WERI-Rb-1 (cell line): ENCODE results near the gene SLC12A7.

ENCODE experiments used
- DNase-seq: peaks from one replicate; pipeline ENCODE4 v3.0.0-alpha.2; 2020
- H3K27ac ChIP-seq: fragments of 250-450 bp; sonication (Bioruptor Pico); 2 replicates; pipeline ENCODE4 v1.5.1; 2020; ENCODE audit warnings: mild to moderate bottlenecking, moderate library complexity
- H3K27me3 ChIP-seq: fragments of 250-450 bp; sonication (Bioruptor Pico); 2 replicates; pipeline ENCODE4 v1.5.1; 2021; ENCODE audit warnings: mild to moderate bottlenecking, low read depth, moderate library complexity; ENCODE audit not compliant: insufficient read depth, severe bottlenecking
- H3K36me3 ChIP-seq: fragments of 250-450 bp; sonication (Bioruptor Pico); 2 replicates; pipeline ENCODE4 v1.5.1; 2020; ENCODE audit warnings: mild to moderate bottlenecking, moderate library complexity
- H3K4me3 ChIP-seq: 2 replicates; pipeline ENCODE4 v1.5.1; 2011; ENCODE audit warnings: low read depth, mild to moderate bottlenecking, control low read depth, low read length
- H3K9me3 ChIP-seq: fragments of 250-450 bp; sonication (Bioruptor Pico); 2 replicates; pipeline ENCODE4 v1.5.1; 2021; ENCODE audit warnings: mild to moderate bottlenecking, moderate library complexity; ENCODE audit not compliant: severe bottlenecking
- TF ChIP-seq, protein P1 (sequence below): IDR thresholded peaks from 2 replicates; pipeline ENCODE4 v1.5.1; 2011; ENCODE audit warnings: low read depth, mild to moderate bottlenecking, control low read depth, inconsistent platforms, low read length

SLC12A7 gene

DNA sequence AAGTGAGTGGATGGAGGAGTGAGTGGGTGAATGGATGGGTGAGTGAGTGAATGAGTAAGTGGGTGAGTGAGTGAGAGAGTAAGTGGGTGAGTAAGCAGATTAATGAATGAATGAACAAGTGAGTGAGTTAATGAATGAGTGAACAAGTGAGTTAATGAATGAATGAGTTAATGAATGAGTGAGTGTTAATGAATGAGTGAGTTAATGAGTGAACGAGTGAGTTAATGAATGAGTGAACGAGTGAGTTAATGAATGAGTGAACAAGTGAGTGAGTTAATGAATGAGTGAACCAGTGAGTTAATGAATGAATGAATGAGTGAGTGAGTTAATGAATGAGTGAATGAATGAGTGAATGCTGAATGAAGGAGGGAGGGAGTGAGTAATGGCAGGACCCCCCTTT lies 76.9 kb downstream of the SLC12A7 start:
- H3K27me3 ChIP-seq, result no peaks in the 10 kb centered on the region
- TF ChIP-seq, protein P1, sequence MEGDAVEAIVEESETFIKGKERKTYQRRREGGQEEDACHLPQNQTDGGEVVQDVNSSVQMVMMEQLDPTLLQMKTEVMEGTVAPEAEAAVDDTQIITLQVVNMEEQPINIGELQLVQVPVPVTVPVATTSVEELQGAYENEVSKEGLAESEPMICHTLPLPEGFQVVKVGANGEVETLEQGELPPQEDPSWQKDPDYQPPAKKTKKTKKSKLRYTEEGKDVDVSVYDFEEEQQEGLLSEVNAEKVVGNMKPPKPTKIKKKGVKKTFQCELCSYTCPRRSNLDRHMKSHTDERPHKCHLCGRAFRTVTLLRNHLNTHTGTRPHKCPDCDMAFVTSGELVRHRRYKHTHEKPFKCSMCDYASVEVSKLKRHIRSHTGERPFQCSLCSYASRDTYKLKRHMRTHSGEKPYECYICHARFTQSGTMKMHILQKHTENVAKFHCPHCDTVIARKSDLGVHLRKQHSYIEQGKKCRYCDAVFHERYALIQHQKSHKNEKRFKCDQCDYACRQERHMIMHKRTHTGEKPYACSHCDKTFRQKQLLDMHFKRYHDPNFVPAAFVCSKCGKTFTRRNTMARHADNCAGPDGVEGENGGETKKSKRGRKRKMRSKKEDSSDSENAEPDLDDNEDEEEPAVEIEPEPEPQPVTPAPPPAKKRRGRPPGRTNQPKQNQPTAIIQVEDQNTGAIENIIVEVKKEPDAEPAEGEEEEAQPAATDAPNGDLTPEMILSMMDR, result no peak
- no peaks in the 10 kb centered on the region for H3K36me3 ChIP-seq
- H3K27ac ChIP-seq, result no peak overlapping the region
- H3K9me3 ChIP-seq, result peaks cover 1% of the 10 kb centered on the region
- no peak for DNase-seq
- H3K4me3 ChIP-seq, result no peak overlapping the region

DNA sequence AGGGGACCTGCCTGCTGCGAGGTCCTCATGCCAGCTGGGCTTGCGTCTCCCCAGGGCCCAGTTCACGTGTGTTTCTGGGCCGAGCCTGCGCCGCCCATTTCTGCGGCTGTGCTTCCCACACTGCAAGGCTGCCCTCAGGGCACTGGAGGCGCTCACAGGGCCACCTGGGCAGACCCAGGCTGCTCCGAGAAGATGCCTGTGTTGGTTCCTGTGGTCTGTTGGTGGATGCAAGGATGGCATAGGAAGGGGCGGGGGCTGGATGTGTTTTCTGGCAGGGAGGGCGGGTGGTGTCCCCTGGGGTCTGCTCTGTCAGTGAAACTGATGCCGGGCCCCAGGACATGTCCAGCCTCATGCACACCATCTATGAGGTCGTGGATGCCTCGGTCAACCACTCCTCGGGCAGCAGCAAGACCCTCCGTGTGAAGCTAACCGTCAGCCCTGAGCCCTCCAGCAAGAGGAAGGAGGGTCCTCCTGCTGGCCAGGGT lies 77.4 kb downstream of the SLC12A7 start:
- Histone ChIP-seq H3K4me3 (no peak overlapping the region), H3K9me3 (no peaks in the 10 kb centered on the region), H3K36me3 (no peaks in the 10 kb centered on the region), H3K27ac (no peak overlapping the region), H3K27me3 (no peaks in the 10 kb centered on the region)
- TF ChIP-seq, protein P1, result no peak
- DNase-seq, result no peak

DNA sequence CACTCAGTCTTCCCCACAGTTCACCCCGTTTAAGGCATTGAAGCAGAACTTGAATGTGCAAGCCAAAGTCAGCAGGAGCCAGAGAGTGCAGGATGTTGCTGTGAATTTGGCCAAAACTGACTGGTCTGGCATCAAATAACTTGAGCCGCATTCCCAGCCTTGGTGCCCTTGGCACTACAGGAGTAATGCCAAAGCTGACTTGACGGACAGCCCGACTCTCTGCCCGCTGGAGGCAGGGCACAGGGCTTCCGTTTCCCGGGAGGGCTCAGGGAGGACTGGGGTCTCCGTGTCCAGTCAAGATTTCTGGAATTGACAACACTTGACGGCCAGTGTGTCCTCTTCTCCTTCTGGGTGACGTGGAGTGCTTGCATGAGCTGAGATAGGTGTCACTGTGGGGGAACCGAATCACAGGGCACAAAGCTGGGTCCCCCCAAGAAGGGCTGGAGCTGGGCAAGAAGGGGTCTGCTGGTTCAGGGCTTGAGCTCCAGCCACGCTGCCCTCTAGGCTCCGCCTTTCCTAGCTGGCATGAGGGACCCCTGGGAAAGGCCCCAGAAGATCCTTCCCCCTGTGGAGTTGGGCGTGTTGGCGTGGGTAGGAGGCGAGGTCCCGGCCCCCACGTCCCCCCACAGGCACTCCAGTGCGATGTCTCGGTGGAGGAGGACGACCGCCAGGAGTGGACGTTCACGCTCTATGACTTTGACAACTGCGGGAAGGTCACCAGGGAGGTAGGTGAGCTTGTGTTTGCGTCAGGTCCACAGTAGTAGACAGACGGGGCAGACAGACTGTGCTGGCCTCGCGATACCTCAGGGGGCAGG lies 78.0 kb downstream of the SLC12A7 start:
- H3K4me3 ChIP-seq, result no peak overlapping the region
- H3K27me3 ChIP-seq, result no peaks in the 10 kb centered on the region
- H3K27ac ChIP-seq, result no peak overlapping the region
- no peaks in the 10 kb centered on the region for H3K36me3 ChIP-seq
- H3K9me3 ChIP-seq, result no peaks in the 10 kb centered on the region
- TF ChIP-seq, protein P1, result no peak
- DNase-seq, result no peak

DNA sequence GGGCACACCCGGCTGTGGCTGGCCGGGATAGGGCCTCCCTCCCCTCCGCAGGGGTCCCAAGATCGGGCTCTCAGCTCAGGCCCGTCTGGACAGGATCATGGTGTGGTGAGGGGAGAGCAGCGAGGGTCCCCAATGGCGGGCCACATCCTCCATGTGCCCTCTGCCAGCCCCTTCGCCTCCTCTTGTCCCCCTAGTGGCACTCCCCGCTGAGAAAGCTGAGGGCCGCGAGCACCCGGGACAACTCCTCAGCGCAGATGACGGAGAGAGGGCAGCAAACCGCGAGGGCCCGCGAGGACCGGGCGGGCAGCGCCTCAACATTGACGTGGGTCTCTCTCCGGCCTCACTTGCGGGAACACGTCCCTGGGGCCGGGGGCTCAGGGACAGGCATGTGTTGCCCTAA lies 78.7 kb downstream of the SLC12A7 start:
- H3K9me3 ChIP-seq, result no peaks in the 10 kb centered on the region
- no peaks in the 10 kb centered on the region for H3K27me3 ChIP-seq
- no peak overlapping the region for H3K4me3 ChIP-seq
- DNase-seq, result no peak
- no peak overlapping the region for H3K27ac ChIP-seq
- TF ChIP-seq, protein P1, result no peak
- H3K36me3 ChIP-seq, result no peaks in the 10 kb centered on the region

DNA sequence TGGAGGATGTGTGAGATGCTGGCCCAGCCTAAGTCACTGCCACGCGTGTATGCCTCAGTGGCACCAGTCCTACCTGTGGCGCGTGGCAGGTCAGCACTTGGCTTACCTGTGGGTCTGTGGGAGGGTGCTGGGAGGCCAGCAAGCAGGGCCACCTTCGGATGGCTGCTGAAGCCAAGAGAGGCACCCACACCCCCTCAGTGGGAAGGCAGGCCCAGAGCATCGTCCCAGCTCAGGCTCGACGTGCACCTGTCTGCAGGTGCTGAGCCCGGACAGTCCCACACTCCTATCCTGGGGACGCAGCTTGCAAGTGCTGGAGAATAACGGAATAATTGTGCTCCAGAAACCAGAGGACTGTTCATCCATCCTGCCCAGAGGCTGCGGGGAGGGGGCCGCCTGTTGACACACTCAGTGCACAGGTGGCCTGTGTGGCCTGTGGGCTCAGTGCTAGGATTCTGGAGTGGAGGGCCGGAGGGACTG lies 79.3 kb downstream of the SLC12A7 start:
- Histone ChIP-seq H3K36me3 (no peaks in the 10 kb centered on the region), H3K9me3 (no peaks in the 10 kb centered on the region), H3K27ac (no peak overlapping the region), H3K27me3 (no peaks in the 10 kb centered on the region), H3K4me3 (no peak overlapping the region)
- TF ChIP-seq, protein P1, result no peak
- DNase-seq, result no peak
